Upper lobe of right lung (tissue), 1 donor: ENCODE data around the gene GRID2. TPM values are rescaled to one million over a fixed set of nuclear protein-coding genes. Genes with fewer than 3 reads are reported as not detected.

Experiments used
- ATAC-seq: fragments of 200-7000 bp; cut with Tn5 transposase; one replicate; pipeline ENCODE4 v1.9.1; 2020; ENCODE audit warnings: mild to moderate bottlenecking, moderate library complexity
- DNase-seq: peaks from one replicate; pipeline ENCODE4 v3.0.0-alpha.2; 2020
- H3K27ac ChIP-seq: fragments of 200-600 bp; one replicate; pipeline ENCODE4 v1.8.0; 2022
- H3K27me3 ChIP-seq: fragments of 200-600 bp; one replicate; pipeline ENCODE4 v1.8.0; 2022; ENCODE audit warnings: mild to moderate bottlenecking
- H3K36me3 ChIP-seq: fragments of 200-600 bp; one replicate; pipeline ENCODE4 v1.8.0; 2022
- H3K4me1 ChIP-seq: fragments of 200-600 bp; one replicate; pipeline ENCODE4 v1.8.0; 2022
- H3K4me3 ChIP-seq: fragments of 200-600 bp; one replicate; pipeline ENCODE4 v1.8.0; 2022; ENCODE audit warnings: mild to moderate bottlenecking
- H3K9me3 ChIP-seq: fragments of 200-600 bp; one replicate; pipeline ENCODE4 v1.8.0; 2022
- intact Hi-C: fragments of 100-400 bp; cut with DNase I; formaldehyde crosslinking; loops from one replicate; pipeline ENCODE4 v1.11.0; 2022
- total RNA-seq: library from RNA; stranded (reverse); fragmentation: NEBNext Ultra II Directional; extraction: Animal tissue kit (Norgen Biotek cat#: 25700); gene quantifications from one replicate; pipeline ENCODE4 v1.2.1, GENCODE V29; 2021
- TF ChIP-seq, protein P1 (sequence below): fragments of 200-600 bp; IDR thresholded peaks from one replicate; pipeline ENCODE4 v1.8.0; 2022; ENCODE audit warnings: antibody characterized with exemption
- donor health status: DM: no; HTN: yes; CAD: no; lungs with severe emphysema.

The GRID2 gene
- total RNA-seq, 1 donor from 2014 or later: not detected

DNA sequence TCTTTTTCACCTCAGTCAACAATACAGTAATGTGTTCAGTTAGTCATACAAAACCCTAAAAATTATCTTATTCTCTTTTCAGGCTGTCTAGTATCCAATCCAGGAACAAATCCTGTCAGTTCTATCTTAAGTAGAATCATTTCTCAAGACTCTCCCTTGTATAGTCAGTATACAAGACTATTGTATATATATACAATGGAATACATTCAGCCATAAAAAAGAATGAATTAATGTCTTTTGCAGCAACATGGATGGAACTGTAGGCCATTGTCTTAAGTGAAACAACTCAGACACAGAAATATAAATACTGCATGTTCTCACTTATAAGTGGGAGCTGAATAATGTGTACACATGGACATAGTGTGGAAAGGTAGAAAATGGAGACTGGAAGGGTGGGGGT is 1023.6 kb downstream of the GRID2 start:
- intact Hi-C loops: no loop called here
- Histone ChIP-seq H3K27me3 (no peaks in the 10 kb centered on the region), H3K4me3 (no peak overlapping the region), H3K4me1 (no peaks in the 10 kb centered on the region), H3K36me3 (no peaks in the 10 kb centered on the region), H3K9me3 (peaks cover 4% of the 10 kb centered on the region), H3K27ac (no peak overlapping the region)
- DNase-seq (no peak), ATAC-seq (no peak)
- TF ChIP-seq, protein P1, sequence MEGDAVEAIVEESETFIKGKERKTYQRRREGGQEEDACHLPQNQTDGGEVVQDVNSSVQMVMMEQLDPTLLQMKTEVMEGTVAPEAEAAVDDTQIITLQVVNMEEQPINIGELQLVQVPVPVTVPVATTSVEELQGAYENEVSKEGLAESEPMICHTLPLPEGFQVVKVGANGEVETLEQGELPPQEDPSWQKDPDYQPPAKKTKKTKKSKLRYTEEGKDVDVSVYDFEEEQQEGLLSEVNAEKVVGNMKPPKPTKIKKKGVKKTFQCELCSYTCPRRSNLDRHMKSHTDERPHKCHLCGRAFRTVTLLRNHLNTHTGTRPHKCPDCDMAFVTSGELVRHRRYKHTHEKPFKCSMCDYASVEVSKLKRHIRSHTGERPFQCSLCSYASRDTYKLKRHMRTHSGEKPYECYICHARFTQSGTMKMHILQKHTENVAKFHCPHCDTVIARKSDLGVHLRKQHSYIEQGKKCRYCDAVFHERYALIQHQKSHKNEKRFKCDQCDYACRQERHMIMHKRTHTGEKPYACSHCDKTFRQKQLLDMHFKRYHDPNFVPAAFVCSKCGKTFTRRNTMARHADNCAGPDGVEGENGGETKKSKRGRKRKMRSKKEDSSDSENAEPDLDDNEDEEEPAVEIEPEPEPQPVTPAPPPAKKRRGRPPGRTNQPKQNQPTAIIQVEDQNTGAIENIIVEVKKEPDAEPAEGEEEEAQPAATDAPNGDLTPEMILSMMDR: no peak

DNA sequence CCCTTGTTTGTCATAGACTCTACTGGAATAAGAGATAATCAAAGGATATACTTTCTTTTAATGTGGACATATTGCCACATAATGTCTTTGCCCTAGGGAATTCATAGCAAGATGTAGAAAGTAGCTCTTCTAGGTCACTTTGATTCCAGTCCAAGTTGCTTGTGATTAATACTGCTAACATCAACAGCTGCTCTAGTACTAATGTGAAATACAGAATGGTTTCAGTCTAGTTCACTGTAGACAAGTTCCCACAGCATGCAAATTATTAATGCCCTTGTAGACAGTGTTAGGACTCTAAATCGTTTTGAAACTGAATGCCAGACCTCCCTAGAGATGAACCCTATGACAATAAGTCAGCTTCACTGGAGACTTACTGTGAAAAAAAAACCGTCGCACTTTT is 1030.2 kb downstream of the GRID2 start:
- Histone ChIP-seq H3K27ac (no peak overlapping the region), H3K9me3 (no peaks in the 10 kb centered on the region), H3K27me3 (no peaks in the 10 kb centered on the region), H3K4me3 (no peak overlapping the region), H3K4me1 (no peaks in the 10 kb centered on the region), H3K36me3 (no peaks in the 10 kb centered on the region)
- ATAC-seq: no peak
- TF ChIP-seq, protein P1: no peak
- DNase-seq: no peak
- intact Hi-C loops: no loop called here

DNA sequence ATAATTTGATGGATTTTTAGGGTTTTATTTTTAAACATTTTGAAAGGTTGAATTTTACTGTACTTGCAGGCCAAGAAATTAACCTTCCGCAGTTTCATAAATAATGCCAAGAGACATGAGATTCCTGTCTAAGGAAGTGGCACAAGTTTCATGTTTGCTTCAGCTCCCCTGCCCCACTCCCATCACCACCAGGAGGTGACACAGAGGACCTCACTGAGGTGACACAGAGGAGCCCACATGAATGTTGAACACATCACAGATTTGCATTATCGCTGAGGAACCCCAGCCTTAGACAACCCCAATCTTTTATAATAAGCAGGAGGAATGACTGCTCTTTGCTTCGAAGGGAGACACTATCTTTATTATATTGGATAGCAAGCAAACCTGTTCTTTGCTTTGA is 1033.4 kb downstream of the GRID2 start:
- Histone ChIP-seq H3K27ac (no peak overlapping the region), H3K4me1 (no peaks in the 10 kb centered on the region), H3K9me3 (no peaks in the 10 kb centered on the region), H3K27me3 (no peaks in the 10 kb centered on the region), H3K4me3 (no peak overlapping the region), H3K36me3 (no peaks in the 10 kb centered on the region)
- no peak for ATAC-seq
- TF ChIP-seq, protein P1: no peak
- intact Hi-C loops: no loop called here
- no peak for DNase-seq

DNA sequence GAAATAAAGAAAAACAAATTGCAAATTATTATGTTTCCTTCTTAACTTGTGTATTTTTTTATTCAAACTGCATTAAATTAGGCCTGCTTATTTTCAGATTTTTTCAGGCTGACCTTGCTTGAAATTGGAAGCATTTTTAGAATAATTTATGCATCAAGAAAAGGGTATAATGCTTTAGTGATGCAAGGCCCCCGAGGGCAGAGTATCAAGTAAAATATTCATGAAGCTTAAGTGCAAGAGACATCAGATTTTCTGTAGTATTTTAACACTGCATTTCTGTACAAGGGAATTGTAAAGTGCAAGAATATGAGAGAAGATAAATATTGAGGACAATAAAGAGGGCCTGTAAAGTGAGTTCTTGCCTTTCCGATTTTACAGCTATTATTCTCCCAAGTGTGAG is 1039.0 kb downstream of the GRID2 start:
- TF ChIP-seq, protein P1: no peak
- H3K36me3 ChIP-seq: no peaks in the 10 kb centered on the region
- intact Hi-C loops: no loop called here
- H3K27ac ChIP-seq: no peak overlapping the region
- no peaks in the 10 kb centered on the region for H3K4me1 ChIP-seq
- no peak overlapping the region for H3K4me3 ChIP-seq
- no peaks in the 10 kb centered on the region for H3K9me3 ChIP-seq
- H3K27me3 ChIP-seq: no peaks in the 10 kb centered on the region
- no peak for DNase-seq
- ATAC-seq: no peak

DNA sequence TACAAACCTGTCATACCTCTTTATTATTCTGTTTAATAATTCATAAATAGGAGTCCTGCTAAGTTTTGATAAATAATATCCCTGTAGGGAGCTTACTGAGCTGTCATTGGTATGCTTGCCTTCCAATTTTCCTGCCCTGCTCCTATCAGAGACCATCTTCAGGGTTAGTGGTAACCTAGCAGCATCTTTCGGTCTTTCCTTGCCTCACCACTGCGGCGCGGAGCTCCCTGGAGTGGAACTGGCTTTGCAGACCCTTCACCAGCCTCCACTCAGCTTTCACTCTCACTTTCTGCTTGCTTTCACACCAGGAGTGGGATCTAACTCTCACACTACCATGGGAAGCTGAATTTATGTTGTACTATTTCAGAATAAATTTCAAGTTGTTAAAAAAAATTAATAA is 1043.1 kb downstream of the GRID2 start:
- DNase-seq: no peak
- H3K9me3 ChIP-seq: no peaks in the 10 kb centered on the region
- no peaks in the 10 kb centered on the region for H3K36me3 ChIP-seq
- no peaks in the 10 kb centered on the region for H3K27me3 ChIP-seq
- intact Hi-C loops: no loop called here
- no peaks in the 10 kb centered on the region for H3K4me1 ChIP-seq
- no peak overlapping the region for H3K27ac ChIP-seq
- H3K4me3 ChIP-seq: no peak overlapping the region
- ATAC-seq: no peak
- TF ChIP-seq, protein P1: no peak

DNA sequence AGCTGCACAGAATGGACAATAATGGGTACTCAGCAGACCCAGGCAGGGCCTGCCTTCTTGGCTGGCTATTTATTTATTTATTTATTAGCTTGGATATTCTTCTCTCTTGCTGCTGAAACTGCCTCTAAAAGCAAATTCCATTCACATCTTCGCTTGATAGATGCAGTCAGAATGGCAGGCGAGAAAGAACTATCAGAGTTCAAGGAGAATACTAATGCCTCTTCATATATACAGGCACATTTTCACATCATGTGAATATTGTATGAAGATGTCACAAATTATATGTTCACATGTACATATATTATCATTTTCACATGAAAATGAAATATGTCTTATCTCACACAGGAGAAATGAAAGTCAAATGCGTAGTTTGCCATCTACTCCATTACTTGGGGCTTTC is 1045.1 kb downstream of the GRID2 start:
- Histone ChIP-seq H3K4me1 (no peaks in the 10 kb centered on the region), H3K9me3 (no peaks in the 10 kb centered on the region), H3K4me3 (no peak overlapping the region), H3K27me3 (no peaks in the 10 kb centered on the region), H3K36me3 (no peaks in the 10 kb centered on the region), H3K27ac (no peak overlapping the region)
- ATAC-seq: no peak
- intact Hi-C loops: no loop called here
- TF ChIP-seq, protein P1: no peak
- no peak for DNase-seq
